ENCODE data around the gene HIVEP3. TPM values are rescaled to one million over a fixed set of nuclear protein-coding genes. Genes with fewer than 3 reads are reported as not detected.
A peak's percentile ranks its signal among the peaks of the same experiment; 100 is the strongest.

HIVEP3 gene
- total RNA-seq, 1 experiment from 2014 or later = 0.32 TPM

- in situ Hi-C loops (cut with HindIII; ENCODE audit: low pct_unique_long_range_greater_than_20kb, low sequenced_read_pairs) = no loop called here
- no peak for DNase-seq (ENCODE audit: low read depth, low spot score)
These were observed 393.7 kb downstream of the HIVEP3 start for GRCh38 chr1:41524676-41525675.

- DNase-seq (ENCODE audit: low read depth, low spot score) = no peak
- in situ Hi-C loops (cut with HindIII; ENCODE audit: low pct_unique_long_range_greater_than_20kb, low sequenced_read_pairs) = no loop called here
These were observed 394.6 kb downstream of the HIVEP3 start for GRCh38 chr1:41523949-41524675.

GRCh38 chr1:41523071-41523470, 395.7 kb downstream of the HIVEP3 start:
- in situ Hi-C loops (cut with HindIII; ENCODE audit: low pct_unique_long_range_greater_than_20kb, low sequenced_read_pairs) = no loop called here
- no peak for DNase-seq (ENCODE audit: low read depth, low spot score)

- in situ Hi-C loops (cut with HindIII; ENCODE audit: low pct_unique_long_range_greater_than_20kb, low sequenced_read_pairs) = no loop called here
- DNase-seq (ENCODE audit: low read depth, low spot score) = no peak
These were observed 397.0 kb downstream of the HIVEP3 start for GRCh38 chr1:41521766-41522165.

GRCh38 chr1:41520951-41521752, 397.6 kb downstream of the HIVEP3 start:
- DNase-seq (ENCODE audit: low read depth, low spot score) = no peak
- in situ Hi-C loops (cut with HindIII; ENCODE audit: low pct_unique_long_range_greater_than_20kb, low sequenced_read_pairs) = no loop called here

GRCh38 chr1:41519667-41520066, 399.1 kb downstream of the HIVEP3 start:
- in situ Hi-C loops (cut with HindIII; ENCODE audit: low pct_unique_long_range_greater_than_20kb, low sequenced_read_pairs) = no loop called here
- no peak for DNase-seq (ENCODE audit: low read depth, low spot score)

- in situ Hi-C loops (cut with HindIII; ENCODE audit: low pct_unique_long_range_greater_than_20kb, low sequenced_read_pairs) = no loop called here
- no peak for DNase-seq (ENCODE audit: low read depth, low spot score)
These were observed 400.3 kb downstream of the HIVEP3 start for GRCh38 chr1:41518471-41518870.

- no peak for DNase-seq (ENCODE audit: low read depth, low spot score)
- in situ Hi-C loops (cut with HindIII; ENCODE audit: low pct_unique_long_range_greater_than_20kb, low sequenced_read_pairs) = no loop called here
These were observed 401.7 kb downstream of the HIVEP3 start for GRCh38 chr1:41517062-41517438.

GRCh38 chr1:41516168-41517061, 402.3 kb downstream of the HIVEP3 start:
- in situ Hi-C loops (cut with HindIII; ENCODE audit: low pct_unique_long_range_greater_than_20kb, low sequenced_read_pairs) = no loop called here
- peak; percentile 79 for DNase-seq (ENCODE audit: low read depth, low spot score)

- in situ Hi-C loops (cut with HindIII; ENCODE audit: low pct_unique_long_range_greater_than_20kb, low sequenced_read_pairs) = no loop called here
- DNase-seq (ENCODE audit: low read depth, low spot score) = no peak
These were observed 402.9 kb downstream of the HIVEP3 start for GRCh38 chr1:41515778-41516167.

GRCh38 chr1:41515131-41515678, 403.5 kb downstream of the HIVEP3 start:
- in situ Hi-C loops (cut with HindIII; ENCODE audit: low pct_unique_long_range_greater_than_20kb, low sequenced_read_pairs) = no loop called here
- DNase-seq (ENCODE audit: low read depth, low spot score) = peak; percentile 95

- in situ Hi-C loops (cut with HindIII; ENCODE audit: low pct_unique_long_range_greater_than_20kb, low sequenced_read_pairs) = no loop called here
- peak; percentile 60 for DNase-seq (ENCODE audit: low read depth, low spot score)
These were observed 404.3 kb downstream of the HIVEP3 start for GRCh38 chr1:41514381-41514780.

- in situ Hi-C loops (cut with HindIII; ENCODE audit: low pct_unique_long_range_greater_than_20kb, low sequenced_read_pairs) = no loop called here
These were observed 405.4 kb downstream of the HIVEP3 start for GRCh38 chr1:41513383-41513735.

GRCh38 chr1:41512701-41513382, 405.9 kb downstream of the HIVEP3 start:
- in situ Hi-C loops (cut with HindIII; ENCODE audit: low pct_unique_long_range_greater_than_20kb, low sequenced_read_pairs) = no loop called here
- no peak for DNase-seq (ENCODE audit: low read depth, low spot score)

More at GRCh38 chr1:41513383-41513735, 405.4 kb downstream of the HIVEP3 start:
- DNase-seq (ENCODE audit: low read depth, low spot score) = peak; percentile 21

GRCh38 chr1:41511239-41511540, 407.5 kb downstream of the HIVEP3 start:
- DNase-seq (ENCODE audit: low read depth, low spot score) = no peak
- in situ Hi-C loops (cut with HindIII; ENCODE audit: low pct_unique_long_range_greater_than_20kb, low sequenced_read_pairs) = no loop called here

- DNase-seq (ENCODE audit: low read depth, low spot score) = no peak
- in situ Hi-C loops (cut with HindIII; ENCODE audit: low pct_unique_long_range_greater_than_20kb, low sequenced_read_pairs) = no loop called here
These were observed 408.0 kb downstream of the HIVEP3 start for GRCh38 chr1:41510531-41511238.
